SK-N-MC (cell line): ENCODE measurements around the gene CNPY1.

Source experiments
- DNase-seq: peaks from one replicate; pipeline ENCODE4 v3.0.0-alpha.2; 2011; ENCODE audit warnings: low read depth, low spot score
- H3K27ac ChIP-seq: fragments of 200-600 bp; sonication (generic); 2 replicates; pipeline ENCODE4 v1.5.1; 2016; ENCODE audit warnings: mixed run types
- H3K36me3 ChIP-seq: fragments of 200-600 bp; sonication (generic); 2 replicates; pipeline ENCODE4 v1.6.1; 2017; ENCODE audit warnings: antibody characterized with exemption, low read length, mixed read lengths; ENCODE audit not compliant: insufficient read depth
- H3K4me3 ChIP-seq: fragments of 200-600 bp; sonication (generic); 2 replicates; pipeline ENCODE4 v1.5.1; 2016
- H3K9ac ChIP-seq: fragments of 200-600 bp; sonication (generic); 2 replicates; pipeline ENCODE4 v1.8.0; 2017; ENCODE audit warnings: mixed run types, mixed read lengths; ENCODE audit not compliant: insufficient read length
- H3K9me3 ChIP-seq: fragments of 200-600 bp; sonication (generic); 2 replicates; pipeline ENCODE4 v1.6.1; 2017; ENCODE audit warnings: low read depth, mild to moderate bottlenecking, antibody characterized with exemption, low read length, moderate library complexity, mixed read lengths
- EZH2 ChIP-seq: fragments of 200-600 bp; sonication (generic); IDR thresholded peaks from one replicate; pipeline ENCODE4 v1.6.1; 2017; ENCODE audit warnings: antibody characterized with exemption
- FOXP2 ChIP-seq: optimal IDR thresholded peaks from 2 replicates; pipeline ENCODE3; 2011; ENCODE audit warnings: mild to moderate bottlenecking, moderate library complexity; ENCODE audit not compliant: insufficient read depth; ENCODE audit errors: extremely low read length, control extremely low read depth
- POLR2AphosphoS5 ChIP-seq: IDR thresholded peaks from 2 replicates; pipeline ENCODE4 v1.6.1; 2012; ENCODE audit warnings: mild to moderate bottlenecking, low read depth, low read length, borderline replicate concordance

Gene CNPY1

DNA sequence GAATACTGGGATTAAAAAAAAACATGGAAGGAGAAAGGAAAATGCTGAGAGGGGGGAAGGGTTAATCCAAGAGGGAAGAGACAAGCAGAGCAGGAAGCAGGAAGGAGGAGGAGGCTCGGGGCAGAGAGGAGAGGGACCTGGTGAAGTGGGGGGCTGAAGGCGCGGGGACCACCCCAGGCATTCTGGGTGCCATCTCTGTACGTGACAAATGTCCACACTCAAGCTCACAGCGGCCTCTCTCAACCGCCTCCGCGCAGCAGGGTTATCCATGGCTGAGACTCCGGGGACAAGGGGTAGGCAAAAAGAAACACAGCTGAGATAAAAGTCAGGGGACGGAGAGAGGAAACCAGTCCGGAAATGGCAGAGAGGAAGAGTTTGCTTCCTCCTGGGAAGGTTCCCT lies 54.5 kb downstream of the CNPY1 start:
- no peak overlapping the region for H3K4me3 ChIP-seq
- TF ChIP-seq EZH2 (no peak), FOXP2 (no peak), POLR2AphosphoS5 (no peak)
- H3K36me3 ChIP-seq: no peaks in the 10 kb centered on the region
- H3K9me3 ChIP-seq: no peaks in the 10 kb centered on the region
- DNase-seq: no peak
- H3K9ac ChIP-seq: no peak overlapping the region
- no peak overlapping the region for H3K27ac ChIP-seq

DNA sequence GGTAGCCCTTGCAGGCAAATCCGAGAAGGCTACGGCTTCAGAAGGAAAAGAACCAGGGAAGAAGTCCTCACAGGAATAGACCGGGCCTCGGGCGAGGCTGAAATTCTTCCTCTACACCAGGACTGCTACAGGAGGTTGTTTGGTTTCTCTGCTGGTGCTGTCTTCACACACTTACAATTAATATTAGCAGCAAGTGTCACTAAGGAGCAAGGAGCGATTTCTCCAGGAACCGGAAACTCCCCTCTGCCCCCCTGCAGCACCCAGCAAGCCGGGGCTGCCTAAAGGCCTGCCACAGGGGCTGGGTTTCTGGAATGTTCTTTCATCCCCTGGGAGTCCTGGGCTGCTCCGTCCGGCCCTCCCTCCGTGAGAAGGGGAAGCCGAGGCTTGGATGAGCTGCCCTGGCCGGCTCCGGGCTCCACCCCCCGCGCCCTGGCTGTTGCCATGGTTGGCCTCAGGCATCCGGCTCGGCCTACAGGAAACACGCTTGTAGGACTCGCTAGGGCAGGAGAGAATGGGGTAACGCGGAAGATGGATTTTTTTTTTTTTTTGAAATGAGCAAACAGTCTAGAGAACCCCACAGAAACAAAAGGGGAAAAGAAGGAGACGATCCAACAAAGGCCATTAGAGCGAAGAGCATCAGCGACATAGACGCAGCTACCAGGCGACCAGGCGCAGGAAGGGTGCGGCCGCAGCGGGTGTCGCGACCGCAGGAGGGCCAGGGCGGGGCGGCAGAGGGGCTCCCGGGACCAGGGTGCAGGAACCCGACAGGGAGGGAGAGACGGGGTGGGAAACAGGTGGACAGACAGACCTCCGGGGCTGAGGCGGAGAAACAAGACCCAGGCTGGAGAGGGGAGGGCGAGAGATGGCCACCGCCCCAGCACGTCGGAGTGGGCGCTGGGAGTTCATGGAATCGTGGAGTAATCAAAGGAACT lies 55.4 kb downstream of the CNPY1 start:
- peak overlapping the region; percentile 76 for H3K27ac ChIP-seq
- no peaks in the 10 kb centered on the region for H3K9me3 ChIP-seq
- no peak for DNase-seq
- no peaks in the 10 kb centered on the region for H3K36me3 ChIP-seq
- no peak for TF ChIP-seq POLR2AphosphoS5
- no peak for TF ChIP-seq EZH2
- TF ChIP-seq FOXP2: no peak
- peak overlapping the region; percentile 47 for H3K4me3 ChIP-seq
- peak overlapping the region; percentile 60 for H3K9ac ChIP-seq

DNA sequence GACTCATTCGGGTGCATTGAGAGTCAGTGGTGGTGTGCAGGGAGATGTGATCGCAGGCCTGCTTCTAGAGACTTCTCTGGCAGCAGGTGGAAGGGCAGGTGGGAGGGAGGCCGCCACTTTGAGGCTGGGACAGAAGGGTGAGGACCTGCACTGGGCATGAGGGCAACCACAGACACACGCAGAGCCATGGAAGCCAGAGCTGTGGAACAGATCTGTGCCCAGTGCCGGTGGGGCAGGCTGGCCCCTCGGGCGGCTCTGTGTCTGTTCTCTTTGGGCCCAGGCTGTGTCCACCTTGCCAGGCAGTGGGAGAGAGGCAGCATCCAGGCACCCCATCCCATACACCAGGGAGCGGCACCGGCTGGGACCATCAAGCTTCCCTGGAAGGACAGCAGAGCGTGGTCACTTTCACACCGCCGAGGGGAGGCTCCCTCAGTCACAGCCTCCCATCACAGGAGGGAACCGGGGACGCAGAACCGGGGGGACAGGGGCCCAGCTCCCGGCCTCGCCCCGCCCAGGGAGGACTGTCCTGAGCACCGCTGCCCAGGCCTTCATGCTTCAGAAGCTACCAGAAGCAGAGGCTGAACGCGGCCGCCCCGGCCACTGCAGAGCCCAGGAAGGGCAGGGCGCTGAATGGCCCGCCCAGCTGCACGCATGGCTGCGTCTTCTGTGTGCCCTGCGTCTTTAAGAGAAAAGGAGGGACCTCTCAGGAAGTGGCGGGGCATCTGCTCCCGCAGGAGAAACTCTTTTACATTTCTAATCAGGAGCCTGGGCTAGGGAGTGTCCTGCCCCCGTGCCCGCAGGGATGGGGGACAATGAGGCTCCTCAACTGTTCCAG lies 56.3 kb downstream of the CNPY1 start:
- no peaks in the 10 kb centered on the region for H3K36me3 ChIP-seq
- TF ChIP-seq EZH2 (no peak), POLR2AphosphoS5 (0 out of 2 replicates have a peak, but pooled peaks have one; percentile 27), FOXP2 (no peak)
- DNase-seq: no peak
- peak overlapping the region; percentile 47 for H3K4me3 ChIP-seq
- H3K9ac ChIP-seq: peak overlapping the region; percentile 60
- peak overlapping the region; percentile 76 for H3K27ac ChIP-seq
- H3K9me3 ChIP-seq: no peaks in the 10 kb centered on the region

DNA sequence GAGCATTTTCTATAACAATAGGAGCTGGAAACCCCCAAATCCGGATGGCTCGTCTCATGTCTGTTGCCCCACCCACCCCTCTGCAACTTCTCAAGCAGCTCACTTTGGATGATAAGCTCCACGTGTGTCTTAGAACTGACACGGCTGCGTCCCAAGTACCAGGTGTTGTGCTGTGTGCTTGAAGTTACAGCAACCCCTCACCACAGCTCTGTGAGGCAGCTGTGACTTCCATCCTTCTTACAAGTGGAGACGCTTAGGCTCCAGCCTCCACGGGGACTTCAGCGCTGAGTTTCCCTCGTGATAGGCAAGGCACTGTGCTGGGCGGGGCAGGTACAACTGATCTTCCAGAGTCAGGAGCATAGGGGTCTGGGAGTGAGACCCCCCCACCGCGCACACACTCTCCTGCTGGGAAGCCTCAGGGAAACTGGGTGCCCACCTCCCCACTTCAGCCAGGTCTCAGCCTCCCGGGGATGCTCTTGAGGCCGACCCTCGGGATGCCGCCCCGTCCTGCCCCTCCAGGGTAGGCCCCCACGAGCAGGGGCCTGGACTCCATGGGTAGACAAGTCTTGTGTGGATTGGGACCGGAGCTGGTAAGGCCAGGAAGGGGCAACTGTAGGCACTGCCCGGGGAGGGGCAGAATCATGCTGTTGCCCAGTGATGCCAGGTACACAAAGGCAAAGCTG lies 57.1 kb downstream of the CNPY1 start:
- H3K9ac ChIP-seq: no peak overlapping the region
- TF ChIP-seq POLR2AphosphoS5: no peak
- no peak for TF ChIP-seq EZH2
- no peak for TF ChIP-seq FOXP2
- no peaks in the 10 kb centered on the region for H3K36me3 ChIP-seq
- no peak overlapping the region for H3K27ac ChIP-seq
- no peak overlapping the region for H3K4me3 ChIP-seq
- DNase-seq: no peak
- H3K9me3 ChIP-seq: no peaks in the 10 kb centered on the region

DNA sequence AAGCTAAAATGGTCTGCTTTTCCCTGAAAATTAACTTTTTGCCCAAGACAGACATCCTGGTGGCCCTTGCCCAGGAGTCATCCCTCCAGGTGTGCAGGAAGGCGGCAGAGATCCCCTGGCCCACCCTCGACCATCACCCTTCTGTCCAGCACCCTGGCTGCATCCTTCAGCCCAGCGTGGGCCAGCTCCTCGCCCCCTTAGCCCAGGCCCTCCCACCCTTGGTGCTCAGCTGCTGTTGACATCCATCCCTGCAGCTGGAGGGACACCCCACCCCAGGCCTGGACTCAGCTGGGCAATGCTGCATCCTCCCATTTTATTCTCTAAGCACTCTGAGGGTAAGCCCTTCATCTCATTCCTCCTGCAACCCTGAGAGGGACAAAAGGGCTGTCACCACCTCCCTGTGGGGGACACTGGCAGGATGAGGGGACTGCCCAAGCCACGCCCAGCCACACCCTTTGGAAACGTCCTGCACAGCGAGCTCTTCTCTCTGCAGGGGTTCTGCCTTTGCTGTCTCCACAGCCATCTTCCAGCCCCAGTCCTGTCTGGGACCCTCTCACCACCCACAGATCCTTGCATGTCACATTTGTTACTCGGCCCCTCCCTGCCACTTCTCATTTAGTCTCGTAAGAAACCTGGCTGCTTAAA lies 57.8 kb downstream of the CNPY1 start:
- TF ChIP-seq EZH2 (no peak), FOXP2 (no peak), POLR2AphosphoS5 (no peak)
- no peaks in the 10 kb centered on the region for H3K36me3 ChIP-seq
- H3K27ac ChIP-seq: no peak overlapping the region
- H3K9me3 ChIP-seq: no peaks in the 10 kb centered on the region
- H3K4me3 ChIP-seq: no peak overlapping the region
- H3K9ac ChIP-seq: no peak overlapping the region
- DNase-seq: no peak

DNA sequence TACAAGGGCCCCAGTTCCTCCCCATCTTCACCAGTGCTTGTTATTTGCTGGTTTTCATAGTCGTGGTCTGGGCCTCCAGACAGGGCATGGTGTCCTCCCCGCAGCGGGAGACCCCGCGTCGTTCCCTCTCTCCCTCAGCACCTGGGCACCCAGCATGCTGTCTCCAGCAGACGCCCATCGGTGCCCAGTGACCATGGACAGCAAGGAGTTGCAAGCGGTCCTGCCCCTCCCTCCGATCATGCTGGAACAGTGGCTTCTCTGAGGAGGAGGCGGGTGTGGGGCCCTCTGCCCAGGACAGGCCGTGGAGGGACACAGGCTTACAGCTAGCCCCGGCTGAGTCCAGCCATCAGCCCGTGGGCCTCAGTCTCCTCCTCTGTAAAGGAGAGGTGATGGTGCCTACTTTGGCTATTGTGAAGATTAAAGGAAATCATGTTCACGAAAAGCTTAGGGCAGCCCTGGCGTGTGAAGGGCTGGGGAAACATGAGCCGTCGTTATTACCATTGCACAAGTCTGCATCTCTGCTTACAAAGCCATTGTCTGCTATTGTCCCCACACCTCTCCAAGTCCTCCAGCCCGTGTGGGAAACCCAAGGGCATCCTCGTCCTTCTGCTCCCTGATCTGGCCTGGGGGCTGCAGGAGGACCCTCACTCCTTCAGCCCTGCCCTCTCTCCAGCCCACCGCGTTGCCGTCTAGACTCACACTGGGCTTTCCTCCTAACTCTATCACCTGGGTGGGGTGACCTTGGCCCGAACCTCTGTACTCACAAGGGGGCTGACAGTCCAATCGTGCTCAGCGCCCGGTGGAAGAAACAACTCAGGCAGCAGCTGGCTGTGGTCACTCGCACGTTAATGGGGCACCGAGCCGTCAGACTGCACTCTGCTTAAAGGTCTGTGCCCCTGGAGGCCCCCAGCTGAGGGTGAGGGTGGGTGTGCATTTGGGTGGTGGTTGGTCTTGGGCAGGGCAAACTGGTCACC lies 58.6 kb downstream of the CNPY1 start:
- TF ChIP-seq POLR2AphosphoS5: no peak
- no peak for TF ChIP-seq EZH2
- TF ChIP-seq FOXP2: no peak
- DNase-seq: no peak
- Histone ChIP-seq H3K27ac (no peak overlapping the region), H3K9ac (no peak overlapping the region), H3K4me3 (no peak overlapping the region), H3K9me3 (no peaks in the 10 kb centered on the region), H3K36me3 (no peaks in the 10 kb centered on the region)

DNA sequence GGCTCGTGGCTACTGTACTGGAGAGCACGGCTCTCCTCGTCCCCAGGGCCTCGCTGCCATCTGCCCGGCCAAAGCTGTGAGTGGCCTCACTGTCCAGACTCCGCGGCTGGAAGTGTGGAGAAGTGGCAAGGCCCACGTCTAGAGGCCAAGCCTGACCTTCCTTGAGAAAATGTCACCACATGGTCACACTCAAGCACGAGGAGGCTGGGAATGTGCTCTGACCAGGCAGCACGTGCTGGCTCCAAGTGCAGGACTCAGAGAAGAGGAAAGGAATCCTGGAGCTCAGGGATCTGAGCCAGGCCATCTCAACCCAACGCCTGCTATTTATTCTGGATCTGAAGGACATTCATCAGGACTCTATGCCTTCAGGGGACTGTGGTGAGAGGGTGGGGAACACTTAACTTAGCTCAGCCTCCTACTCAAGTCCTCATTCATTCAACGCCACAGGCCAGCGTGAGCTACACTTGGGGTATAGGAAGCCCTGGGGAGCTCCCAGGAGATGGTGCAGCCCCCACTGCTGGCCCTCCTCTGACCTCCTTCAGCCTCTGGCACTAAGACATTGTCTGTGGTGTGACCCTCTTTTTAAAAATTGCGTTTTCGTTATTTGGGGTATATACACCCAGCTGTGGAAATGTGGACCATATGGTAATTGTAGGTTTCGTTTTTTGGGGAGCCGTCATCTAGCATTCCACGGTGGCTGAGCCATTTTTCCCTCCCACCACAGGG lies 59.4 kb downstream of the CNPY1 start:
- H3K36me3 ChIP-seq: no peaks in the 10 kb centered on the region
- no peak overlapping the region for H3K9ac ChIP-seq
- no peaks in the 10 kb centered on the region for H3K9me3 ChIP-seq
- DNase-seq: no peak
- TF ChIP-seq POLR2AphosphoS5 (no peak), EZH2 (no peak), FOXP2 (no peak)
- H3K27ac ChIP-seq: no peak overlapping the region
- no peak overlapping the region for H3K4me3 ChIP-seq
